GM13977 (cell line): ENCODE data around the gene FIGN.

Experiments
- DNase-seq: peaks from one replicate; pipeline ENCODE4 v3.0.0; 2012; ENCODE audit warnings: low spot score
- CTCF ChIP-seq: IDR thresholded peaks from 2 replicates; pipeline ENCODE4 v1.5.1; 2012; ENCODE audit warnings: mild to moderate bottlenecking, control low read depth; ENCODE audit not compliant: insufficient read depth; ENCODE audit errors: extremely low read depth, missing control alignments
- in situ Hi-C: fragments of 300-500 bp; cut with MboI; formaldehyde crosslinking; loops from one replicate; pipeline ENCODE4 v1.12.0; 2022; ENCODE audit warnings: low sequenced_read_pairs, low pct_unique_long_range_greater_than_20kb, mixed read lengths, inconsistent platforms; ENCODE audit not compliant: unreplicated experiment

FIGN gene

GRCh38 chr2:163594497-163594896, 141.3 kb downstream of the FIGN start:
- no peak for TF ChIP-seq CTCF
- no peak for DNase-seq
- in situ Hi-C loops, result no loop called here

- no peak for TF ChIP-seq CTCF
- DNase-seq, result no peak
- in situ Hi-C loops, result no loop called here
Measured at GRCh38 chr2:163593982-163594381, 141.8 kb downstream of the FIGN start.

- DNase-seq, result no peak
Measured at GRCh38 chr2:163592954-163593622, 142.7 kb downstream of the FIGN start.

GRCh38 chr2:163591461-163591860, 144.3 kb downstream of the FIGN start:
- in situ Hi-C loops, result no loop called here
- no peak for DNase-seq
- no peak for TF ChIP-seq CTCF

More at GRCh38 chr2:163592954-163593622, 142.7 kb downstream of the FIGN start:
- in situ Hi-C loops, result no loop called here
- TF ChIP-seq CTCF, result no peak

GRCh38 chr2:163580757-163581156, 155.1 kb downstream of the FIGN start:
- DNase-seq, result no peak
- in situ Hi-C loops, result no loop called here
- TF ChIP-seq CTCF, result no peak

GRCh38 chr2:163574309-163574708, 161.5 kb downstream of the FIGN start:
- in situ Hi-C loops, result no loop called here
- DNase-seq, result no peak

More at GRCh38 chr2:163574309-163574708, 161.5 kb downstream of the FIGN start:
- no peak for TF ChIP-seq CTCF
